Globus pallidus (tissue), 1 donor: Measurements from ENCODE around the gene UCN3.
"Not testable (repeated sequence)": the region's sequence is repeated elsewhere in the genome, so short reads cannot be mapped to it uniquely, and the experiment has no call there.

ENCODE experiments used
- DNase-seq: peaks from one replicate; pipeline ENCODE4 v3.0.0-alpha.2; 2015; ENCODE audit warnings: low spot score

Gene UCN3

DNA sequence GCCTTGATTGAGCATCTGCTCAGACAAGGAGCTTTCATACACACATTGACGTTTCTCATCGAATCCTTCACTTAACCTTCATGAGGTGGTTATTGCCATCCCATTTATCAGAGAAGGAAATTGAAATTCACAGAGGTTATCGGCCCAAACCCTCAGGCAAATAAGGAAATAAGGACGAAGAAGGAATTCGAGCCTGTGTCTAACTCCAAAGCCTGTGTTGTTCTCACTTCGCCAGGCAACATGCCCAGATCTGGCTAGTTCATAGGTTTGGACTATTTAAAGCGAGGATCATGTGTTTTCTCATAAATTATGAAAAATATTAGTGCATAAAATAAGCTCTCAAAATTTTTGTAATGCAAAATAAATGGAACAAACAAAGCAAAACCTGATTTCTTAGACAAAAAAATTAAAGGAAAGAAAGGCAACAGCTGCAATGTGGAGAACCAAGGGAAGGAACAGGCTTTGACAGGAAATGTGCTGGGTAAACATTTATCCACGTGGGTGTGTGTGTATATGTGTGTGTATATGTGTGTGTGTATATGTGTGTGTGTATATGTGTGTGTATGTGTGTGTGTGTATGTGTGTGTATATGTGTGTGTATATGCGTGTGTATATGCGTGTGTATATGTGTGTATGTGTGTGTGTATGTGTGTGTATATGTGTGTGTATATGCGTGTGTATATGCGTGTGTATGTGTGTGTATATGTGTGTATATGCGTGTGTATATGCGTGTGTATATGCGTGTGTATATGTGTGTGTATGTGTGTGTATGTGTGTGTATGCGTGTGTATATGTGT is 4.8 kb downstream of the UCN3 start:
- no peak for DNase-seq

DNA sequence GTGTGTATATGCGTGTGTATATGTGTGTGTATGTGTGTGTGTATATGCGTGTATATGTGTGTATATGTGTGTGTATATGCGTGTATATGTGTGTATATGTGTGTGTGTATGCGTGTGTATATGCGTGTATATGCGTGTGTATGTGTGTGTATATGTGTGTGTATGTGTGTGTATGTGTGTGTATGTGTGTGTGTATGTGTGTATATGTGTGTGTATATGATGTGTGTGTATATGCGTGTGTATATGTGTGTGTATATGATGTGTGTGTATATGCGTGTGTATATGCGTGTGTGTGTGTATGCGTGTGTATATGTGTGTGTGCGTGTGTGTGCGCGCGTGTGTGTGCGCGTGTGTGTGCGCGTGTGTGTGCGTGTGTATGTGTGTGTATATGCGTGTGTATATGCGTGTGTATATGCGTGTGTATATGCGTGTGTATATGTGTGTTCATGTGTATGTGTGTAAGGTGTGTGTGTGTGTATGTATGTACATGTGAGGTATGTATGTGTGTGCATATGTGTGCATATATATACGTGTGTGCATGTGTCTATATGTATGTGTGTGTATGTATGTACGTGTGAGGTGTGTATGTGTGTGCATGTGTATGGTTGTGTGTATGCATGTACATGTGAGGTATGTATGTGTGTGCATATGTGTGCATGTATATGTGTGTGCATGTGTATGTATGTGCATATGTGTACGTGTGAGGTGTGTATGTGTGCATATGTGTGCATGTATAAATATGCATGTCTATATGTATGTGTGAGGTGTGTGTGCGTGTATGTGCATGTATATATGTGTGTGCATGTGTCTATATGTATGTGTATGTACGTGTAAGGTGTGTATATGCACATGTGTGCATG is 6.0 kb downstream of the UCN3 start:
- no peak for DNase-seq

DNA sequence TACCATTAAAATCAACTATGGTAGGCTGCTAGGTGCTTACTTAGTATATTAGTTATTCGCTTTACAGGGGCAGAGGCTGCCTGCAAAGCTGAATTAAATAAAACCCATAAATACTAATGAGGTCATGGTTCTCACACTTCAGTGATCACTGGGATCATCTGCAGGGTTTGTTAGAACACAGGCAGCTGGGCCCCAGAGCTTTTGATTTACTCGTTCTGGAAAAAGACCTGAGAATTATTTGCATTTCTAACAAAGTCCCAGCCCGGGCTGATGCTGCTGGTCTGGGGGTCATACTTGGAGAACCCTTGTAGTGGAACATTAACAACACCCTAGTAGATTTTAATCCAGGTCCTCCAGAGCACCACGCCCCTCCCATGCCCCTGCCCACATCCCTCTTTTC is 8.5 kb downstream of the UCN3 start:
- no peak for DNase-seq

DNA sequence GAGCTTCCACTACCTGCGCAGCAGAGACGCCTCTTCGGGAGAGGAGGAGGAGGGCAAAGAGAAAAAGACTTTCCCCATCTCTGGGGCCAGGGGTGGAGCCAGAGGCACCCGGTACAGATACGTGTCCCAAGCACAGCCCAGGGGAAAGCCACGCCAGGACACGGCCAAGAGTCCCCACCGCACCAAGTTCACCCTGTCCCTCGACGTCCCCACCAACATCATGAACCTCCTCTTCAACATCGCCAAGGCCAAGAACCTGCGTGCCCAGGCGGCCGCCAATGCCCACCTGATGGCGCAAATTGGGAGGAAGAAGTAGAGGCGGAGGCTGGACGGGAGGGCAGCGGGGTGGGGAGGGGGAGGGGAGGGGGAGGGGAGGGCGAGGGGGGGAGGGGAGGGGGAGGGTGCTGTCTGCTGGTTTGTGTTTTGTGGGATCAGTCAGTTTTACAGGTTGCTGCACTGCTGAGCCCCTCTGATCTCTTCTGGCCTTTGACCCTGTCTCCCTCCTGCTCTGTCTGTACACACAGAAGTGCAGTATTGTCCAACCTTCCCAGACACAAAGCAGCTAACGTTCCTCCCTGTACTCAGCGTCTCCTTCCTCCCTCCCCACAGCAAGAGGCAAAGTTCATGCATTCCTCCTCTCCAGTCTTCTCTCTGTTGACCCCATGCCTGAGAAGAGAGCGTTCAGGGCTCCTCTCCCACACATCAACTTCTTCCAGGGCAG is 9.3 kb downstream of the UCN3 start:
- no peak for DNase-seq

DNA sequence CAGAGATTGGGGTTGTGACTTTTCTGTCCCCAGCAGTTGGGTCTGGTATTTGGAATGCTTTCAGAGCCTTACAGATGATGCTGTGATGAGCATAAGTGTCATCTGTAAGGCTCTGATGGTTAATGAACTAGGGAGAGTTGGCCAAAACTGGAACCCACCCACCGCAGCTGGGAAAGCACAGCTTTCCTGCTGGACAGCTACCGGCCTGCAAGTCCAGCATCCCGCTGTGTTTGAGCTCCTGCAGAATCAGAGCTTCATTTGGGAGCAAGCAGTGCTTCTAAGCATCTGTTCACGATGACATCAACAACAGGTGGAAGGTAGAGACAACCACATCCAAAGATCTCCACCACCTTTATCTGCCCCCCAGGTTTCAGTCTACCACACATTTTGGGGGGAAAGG is 11.7 kb downstream of the UCN3 start:
- DNase-seq, result no peak

DNA sequence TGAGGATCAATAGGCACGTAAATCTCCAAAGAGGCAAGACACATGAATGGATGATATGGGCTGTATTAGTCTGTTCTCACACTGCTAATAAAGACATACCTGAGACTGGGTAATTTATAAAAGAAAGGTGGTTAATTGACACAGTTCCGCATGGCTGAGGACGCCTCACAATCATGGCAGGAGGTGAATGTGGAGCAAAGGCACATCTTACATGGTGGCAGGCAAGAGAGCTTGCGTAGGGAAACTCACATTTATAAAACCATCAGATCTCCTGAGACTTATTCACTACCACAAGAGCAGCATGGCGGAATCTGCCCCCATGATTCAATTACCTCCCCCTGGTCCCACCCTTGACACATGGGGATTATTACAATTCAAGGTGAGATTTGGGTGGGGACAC is 14.4 kb downstream of the UCN3 start:
- not testable (repeated sequence) for DNase-seq

DNA sequence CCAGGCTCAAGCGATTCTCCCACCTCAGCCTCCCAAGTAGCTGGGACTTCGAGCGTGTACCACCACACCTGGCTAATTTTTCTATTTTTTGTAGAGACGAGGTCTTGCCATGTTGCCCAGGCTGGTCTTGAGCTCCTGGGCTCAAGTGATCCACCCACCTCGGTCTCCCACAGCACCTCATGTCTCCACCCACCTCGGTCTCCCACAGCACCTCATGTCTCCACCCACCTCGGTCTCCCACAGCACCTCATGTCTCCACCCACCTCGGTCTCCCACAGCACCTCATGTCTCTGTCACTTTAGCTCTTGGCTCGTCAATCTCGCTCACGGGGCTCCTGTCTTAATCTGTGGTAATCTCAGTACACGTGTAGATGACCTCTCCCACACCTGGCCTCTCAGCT is 15.6 kb downstream of the UCN3 start:
- not testable (repeated sequence) for DNase-seq

DNA sequence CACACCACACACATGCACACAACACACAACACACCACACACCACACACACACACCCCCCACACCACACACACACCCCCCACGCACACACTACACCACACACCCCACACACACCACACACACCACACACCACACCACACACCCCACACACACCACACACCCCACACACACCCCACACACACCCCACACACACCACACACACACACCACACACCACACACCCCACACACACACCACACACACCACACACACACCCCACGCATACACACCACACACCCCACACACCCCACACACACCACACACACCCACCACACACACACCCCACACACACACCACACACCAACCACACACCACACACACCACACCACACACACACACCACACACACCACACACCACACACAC is 16.4 kb downstream of the UCN3 start:
- no peak for DNase-seq

DNA sequence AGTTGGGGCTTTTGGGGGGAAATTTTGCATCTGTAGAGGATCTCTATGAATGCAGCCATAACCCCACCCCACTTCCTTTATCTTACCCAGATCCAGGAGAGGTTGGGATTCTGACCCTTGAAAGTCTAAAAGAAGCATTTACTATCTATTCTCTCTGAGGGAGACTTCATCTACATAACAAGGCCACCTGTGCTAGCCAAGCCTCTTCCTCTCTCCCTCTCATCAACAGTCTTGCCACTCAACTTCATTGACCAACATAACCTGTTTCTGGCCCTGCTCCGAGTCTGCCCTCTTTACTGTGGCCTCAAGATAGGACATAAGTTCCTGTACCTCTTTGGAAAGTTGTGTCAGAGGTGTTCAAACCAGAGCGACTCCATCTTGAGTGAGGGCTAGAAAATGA is 20.5 kb downstream of the UCN3 start:
- no peak for DNase-seq

DNA sequence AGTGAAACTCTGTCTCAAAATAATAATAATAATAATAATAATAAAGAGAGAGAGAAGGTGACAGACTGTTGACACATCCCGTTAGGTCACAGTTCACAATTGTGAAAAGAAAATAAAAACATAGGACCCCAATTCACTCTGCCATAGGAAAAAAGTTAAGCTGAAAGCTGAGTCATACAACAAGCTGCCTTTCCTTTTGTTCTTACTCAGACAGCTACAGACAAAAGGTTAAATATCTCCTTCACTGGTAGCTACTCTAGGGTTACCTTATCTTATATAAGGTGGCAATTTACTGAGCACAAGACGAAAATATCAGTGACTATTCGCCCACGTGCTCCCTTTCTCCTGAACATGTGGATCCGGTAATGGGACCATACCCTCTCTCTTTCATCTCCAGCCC is 22.4 kb downstream of the UCN3 start:
- DNase-seq, result no peak

DNA sequence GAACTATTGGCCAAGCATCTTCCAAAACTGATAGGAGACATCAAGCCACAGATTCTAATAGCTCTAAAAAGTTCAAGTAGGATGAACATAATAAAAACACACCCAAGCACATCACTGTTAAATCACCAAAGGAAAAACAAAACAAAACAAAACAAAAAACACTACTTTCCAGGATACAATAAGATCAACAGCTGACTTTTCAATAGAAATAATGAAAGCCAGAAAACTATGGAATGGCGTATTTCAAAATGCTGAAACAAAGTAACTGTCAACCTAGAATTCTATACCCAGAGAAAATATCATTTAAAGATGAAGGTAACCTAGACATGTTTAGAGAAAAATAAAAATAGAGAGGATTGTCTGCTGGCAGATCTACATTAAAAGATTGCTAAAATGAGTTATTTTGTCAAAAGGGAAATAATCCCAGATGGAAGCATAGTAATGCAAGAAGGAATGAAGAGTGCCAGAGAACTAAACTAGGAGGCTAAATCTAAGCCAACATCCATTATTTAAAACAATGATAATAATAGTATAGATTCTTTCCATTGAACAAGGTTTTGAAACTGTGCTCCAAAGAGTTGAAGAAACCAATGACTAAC is 25.9 kb downstream of the UCN3 start:
- no peak for DNase-seq

DNA sequence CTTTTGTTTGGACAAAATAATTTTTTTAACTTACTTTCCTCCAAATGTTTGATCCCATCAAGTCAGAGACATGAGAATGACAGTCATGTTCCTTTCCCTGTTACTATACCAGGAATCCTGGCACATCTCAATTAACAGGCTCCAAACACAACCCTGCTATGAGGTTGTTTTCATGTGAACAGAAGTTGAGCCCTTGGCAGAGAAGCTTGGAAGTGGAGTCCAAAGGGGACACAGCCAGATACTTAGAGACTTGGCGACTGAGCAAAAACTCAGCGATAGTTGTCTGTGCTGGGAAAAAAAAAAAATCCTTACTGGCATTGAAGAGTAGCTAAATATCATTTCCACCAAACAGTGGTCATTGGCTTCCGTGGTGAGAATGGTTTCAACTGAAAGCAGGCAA is 27.0 kb downstream of the UCN3 start:
- peak; percentile 35 for DNase-seq

DNA sequence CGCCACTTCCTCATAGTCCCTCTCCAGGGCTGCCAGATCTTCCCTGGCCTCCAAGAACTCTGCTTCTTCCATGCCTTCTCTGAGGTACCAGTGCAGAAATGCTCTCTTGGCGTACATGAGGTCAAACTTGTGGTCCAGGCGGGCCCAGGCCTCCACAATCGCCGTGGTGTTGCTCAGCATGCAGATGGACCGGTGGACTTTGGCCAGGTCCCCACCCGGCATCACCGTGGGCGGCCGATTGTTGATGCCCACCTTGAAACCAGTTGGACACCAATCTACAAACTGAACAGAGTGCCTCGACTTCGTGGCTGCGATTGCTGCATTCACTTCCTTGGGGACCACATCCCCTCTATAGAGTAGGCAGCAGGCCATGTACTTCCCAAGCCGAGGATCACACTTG is 28.8 kb downstream of the UCN3 start:
- DNase-seq, result no peak

DNA sequence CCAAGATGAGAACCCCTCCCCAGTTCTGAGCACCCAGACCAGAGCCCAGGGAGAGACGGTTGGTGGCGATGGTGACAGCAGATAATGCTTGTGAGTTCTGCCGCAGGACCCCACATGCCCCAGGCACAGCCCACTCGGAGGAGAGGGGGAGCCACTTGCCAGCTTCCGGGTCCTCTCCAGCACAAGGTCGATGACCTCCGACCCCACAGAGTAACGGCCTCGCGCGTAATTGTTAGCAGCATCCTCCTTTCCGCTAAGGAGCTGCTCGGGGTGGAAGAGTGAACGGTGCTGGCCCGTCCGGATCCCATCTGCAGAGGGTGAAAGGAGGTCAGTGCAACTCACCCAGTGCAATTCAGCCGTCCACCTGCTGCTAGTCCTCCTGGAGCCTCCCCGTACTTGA is 30.4 kb downstream of the UCN3 start:
- no peak for DNase-seq

DNA sequence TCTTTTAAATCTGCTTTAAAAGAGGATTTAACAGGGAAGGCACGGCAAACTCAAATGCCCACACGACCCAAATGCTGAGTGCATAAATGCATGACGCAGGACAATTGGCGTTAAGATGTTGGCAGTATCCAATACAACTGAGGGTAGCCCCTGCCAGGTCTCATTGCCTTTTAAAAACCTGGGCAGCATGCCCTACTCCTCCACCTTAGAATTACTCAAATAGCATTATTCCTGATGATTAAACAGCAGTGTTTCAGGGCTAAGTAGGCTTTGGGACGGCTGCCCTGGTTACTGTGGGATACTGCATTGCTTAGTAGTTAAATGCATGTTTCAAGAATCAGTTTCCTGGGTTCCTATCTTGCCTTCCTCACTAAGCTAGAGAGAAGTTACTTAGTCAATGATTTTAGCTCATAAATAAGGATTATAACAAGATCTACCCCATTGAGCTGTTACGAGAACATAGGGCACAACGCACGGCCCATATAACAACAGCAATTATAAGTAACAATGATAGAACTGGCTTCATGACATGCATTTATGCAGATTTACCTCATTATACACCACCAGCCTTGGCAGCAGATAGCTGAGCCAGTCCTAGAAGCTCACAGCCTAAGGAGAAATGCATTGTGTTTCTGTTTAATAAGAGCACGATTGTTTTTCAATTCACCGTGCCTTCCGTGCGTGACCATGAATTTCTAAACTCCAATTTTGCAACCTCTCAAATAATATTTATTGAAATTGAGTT is 32.0 kb downstream of the UCN3 start:
- peak; percentile 81 for DNase-seq

DNA sequence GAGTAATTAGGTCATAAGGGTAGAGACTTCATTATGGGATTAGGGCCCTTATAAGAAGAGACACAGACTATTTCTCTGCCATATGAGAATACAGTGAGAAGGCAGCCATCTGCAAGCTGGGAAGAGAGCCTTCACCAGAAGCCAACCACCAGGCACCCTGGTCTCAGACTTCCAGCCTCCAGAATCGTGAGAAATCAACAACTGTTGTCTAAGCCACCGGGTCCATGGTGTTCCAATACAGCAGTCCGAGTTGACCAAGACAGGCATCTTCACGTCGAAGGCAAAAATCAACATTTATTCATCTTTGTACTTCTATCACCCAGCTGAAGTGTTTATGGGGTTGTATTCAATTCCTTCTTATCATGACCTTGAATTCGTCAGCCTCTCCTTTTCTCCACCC is 34.6 kb downstream of the UCN3 start:
- DNase-seq, result no peak

DNA sequence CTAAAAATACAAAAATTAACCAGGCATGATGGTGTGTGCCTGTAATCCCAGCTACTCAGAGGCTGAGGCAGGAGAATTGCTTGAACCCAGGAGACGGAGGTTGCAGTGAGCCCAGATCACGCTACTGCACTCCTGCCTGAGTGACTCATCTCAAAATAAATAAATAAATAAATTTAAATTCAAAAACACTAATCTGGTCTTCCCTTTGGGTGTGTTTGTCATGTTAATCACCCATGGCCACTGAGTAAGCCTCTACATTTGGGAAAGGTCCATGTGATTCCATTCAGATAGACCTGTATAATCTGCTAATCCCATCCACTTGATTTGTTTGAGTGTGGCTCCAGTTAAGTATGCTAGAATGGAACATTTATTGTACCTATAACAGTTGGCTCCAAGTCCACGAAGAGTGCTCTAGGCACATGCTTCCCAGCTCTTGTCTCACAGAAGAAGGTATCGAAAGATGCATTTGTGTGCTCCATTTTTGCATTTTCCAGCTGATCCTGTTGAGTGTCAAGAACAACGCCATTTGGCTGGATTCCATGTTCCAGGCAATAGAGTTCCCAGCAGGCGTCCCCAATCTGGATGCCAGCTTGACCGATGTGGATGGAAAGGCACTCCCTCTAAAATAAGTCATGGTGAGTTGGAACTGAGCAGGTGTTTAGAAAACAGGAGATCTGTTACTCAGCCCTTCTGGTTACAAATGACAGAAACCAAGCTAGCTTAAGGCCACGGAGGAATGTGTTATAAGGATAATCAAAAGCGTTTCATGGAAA is 35.9 kb downstream of the UCN3 start:
- DNase-seq, result no peak

DNA sequence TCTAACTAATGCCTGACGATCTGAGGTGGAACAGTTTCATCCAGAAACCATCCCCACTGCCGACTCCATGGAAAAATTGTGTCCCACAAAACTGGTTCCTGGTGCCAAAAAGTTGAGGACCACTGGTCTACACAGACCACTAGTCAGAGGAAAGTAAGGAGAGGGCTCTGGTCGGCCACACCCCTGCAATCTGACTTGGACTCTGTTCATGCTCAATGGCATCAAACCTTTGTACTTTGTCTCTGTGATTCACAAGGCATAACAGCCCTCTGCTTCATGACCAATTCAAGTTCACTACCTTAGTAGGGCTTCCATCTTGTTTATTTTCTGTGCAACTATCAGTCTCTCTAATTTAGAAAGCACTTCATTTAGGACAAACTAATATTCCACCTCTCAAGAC is 38.0 kb downstream of the UCN3 start:
- DNase-seq, result no peak

DNA sequence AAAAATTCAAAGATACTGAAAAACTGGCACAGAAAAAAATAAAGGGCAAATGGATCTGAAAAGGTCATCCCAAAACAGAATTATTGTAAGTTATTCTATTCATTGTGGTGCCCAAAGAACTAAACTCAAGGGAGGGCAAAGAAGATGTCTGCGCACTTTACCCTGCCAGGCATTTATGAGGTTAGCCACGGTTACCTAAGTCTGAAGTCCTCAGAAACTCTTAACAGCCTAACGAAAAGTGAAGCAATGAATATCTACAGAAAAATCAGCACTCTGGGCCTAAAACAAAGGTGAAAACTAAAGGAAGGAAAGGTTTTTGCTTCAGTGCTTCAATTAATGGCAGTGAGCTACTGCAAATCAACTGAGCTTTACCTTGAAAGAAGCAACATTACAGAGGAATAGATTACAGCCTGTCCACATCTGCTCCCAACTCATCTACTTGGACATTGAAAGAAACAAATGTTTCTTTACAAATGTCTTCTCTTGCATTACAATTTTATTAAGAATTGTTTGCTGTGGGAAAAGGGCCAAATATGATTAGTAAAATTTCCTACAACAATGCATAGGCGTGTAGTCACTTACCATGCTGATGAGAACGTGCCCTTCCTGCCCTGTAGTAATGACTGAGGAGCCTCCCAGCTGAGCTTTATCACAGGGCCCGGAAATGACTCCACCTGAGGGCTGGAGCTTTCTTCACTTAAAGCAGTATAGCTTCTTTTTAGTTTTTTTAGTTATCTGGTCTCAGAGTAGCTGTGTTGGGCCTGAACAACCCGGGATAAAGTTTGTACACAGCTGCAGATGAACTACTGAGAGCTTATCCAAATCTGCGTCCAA is 39.7 kb downstream of the UCN3 start, which contains the start of gene TUBAL3:
Gene TUBAL3, minus strand, starts transcription at position 621 of the 834 bp plus-strand sequence. Its CDS starts 36 bp downstream, at position 585.
- no peak for DNase-seq

DNA sequence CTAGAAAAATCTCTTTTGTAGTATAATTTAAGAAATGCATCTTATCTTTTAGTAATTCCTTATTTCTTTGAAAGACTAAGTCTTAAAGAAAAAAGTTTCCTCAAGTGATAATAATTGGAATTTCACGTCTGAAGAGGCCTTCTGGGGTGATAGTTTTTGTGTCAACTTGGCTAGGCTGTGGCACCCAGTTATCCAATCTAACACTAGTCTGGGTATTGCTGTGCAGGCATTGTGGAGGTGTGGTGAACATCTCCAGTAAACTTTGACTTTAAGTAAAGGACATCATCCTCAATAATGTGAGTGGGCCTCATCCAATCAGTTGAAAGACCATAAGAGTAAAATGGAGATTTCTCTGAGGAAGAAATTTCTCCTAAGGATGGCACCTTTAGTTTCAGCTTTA is 42.2 kb downstream of the UCN3 start:
- no peak for DNase-seq
